GM12801 (cell line): Measurements from ENCODE around the gene PLEKHM3.

Experiments used
- TF ChIP-seq, protein P1 (sequence below): IDR thresholded peaks from one replicate; pipeline ENCODE4 v1.5.1; 2011; ENCODE audit warnings: control low read depth; ENCODE audit not compliant: insufficient read length; ENCODE audit errors: extremely low read depth

The PLEKHM3 gene

DNA sequence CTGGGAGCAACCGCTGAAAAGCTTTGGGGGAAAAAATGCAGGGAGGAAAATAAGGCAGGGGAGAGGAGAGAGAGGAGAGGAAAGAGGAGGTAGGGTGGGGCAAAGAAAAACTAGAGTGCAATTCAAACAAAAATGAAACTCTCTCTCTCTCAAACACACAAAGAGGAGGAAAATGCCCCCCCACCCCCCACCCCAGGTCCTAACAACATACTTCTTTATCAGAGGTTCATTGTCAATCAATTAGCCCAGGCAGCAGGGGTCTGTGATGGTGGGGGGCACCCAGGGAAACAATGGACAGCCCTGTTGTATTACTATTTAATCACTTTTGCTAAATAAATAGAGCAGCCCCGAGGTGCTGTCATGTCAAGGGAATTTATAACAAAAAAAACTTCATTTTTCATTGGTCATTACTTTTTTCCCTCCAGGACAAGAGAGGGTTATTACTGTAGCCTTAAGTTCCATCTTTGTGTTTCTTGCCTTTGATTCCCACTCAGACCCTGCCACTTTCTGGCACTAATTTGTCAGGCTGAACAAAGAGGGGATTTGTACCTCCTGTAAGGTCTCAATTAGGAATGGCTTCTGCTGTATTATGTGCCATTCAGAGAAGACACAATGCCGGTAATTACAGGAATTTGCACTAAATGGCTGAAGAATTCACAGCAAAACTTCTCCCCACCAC lies 55.0 kb downstream of the PLEKHM3 start:
- TF ChIP-seq, protein P1, sequence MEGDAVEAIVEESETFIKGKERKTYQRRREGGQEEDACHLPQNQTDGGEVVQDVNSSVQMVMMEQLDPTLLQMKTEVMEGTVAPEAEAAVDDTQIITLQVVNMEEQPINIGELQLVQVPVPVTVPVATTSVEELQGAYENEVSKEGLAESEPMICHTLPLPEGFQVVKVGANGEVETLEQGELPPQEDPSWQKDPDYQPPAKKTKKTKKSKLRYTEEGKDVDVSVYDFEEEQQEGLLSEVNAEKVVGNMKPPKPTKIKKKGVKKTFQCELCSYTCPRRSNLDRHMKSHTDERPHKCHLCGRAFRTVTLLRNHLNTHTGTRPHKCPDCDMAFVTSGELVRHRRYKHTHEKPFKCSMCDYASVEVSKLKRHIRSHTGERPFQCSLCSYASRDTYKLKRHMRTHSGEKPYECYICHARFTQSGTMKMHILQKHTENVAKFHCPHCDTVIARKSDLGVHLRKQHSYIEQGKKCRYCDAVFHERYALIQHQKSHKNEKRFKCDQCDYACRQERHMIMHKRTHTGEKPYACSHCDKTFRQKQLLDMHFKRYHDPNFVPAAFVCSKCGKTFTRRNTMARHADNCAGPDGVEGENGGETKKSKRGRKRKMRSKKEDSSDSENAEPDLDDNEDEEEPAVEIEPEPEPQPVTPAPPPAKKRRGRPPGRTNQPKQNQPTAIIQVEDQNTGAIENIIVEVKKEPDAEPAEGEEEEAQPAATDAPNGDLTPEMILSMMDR, result no peak

DNA sequence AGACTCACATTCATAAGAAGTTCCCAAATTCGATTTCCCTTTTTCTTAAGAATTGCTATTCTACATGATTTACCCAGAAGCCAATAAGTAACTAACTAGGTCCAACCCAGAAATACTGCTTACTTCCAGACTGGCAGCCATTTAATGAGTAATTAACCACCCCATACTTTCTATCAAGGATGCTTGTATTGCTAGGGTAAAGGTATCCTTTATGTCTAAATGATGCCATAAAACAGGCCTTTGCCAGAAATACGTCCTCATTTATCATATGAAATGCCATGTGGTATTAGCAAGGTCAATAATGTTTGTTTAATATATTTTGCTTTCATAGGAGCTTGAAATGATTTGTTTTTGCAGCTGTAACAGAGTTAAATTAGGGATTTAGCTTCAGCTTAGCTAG lies 56.1 kb downstream of the PLEKHM3 start:
- TF ChIP-seq, protein P1, result no peak

DNA sequence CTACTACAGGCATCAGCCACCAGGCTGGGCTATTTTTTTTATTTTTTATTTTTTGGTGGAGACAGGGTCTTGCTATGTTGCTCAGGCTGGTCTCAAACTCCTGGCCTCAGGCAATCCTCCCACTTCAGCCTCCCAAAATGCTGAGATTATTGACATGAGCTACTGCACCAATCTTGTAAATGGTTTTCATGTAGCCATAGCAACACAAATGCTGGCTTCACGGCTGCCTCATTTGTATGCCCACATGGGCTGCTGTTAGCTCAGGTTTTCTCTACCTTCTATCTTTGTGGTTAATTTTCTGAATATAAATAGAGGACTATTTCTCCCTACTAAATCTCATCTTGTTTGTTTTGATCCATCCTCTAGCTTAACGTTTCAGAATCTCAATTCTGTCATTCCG lies 58.2 kb downstream of the PLEKHM3 start:
- TF ChIP-seq, protein P1, result no peak

DNA sequence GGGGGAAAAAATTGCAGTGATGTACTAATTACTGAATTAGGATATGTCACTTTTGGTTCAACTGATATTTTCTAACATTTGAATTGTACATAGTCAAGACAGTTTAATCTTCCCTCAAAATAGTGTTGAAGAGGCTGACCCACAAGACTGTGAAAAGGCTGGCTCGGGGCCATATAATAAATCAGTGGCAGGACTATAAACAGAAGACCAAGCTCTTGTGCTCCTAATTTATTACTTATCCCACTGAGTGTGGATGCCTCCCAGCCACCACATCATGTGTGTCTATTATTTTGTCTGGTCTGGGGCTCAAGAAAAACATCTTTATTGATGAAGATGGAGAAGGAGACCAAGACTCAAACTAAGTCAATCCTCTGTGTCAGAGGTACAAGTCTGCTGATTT lies 64.4 kb downstream of the PLEKHM3 start:
- TF ChIP-seq, protein P1, result no peak

DNA sequence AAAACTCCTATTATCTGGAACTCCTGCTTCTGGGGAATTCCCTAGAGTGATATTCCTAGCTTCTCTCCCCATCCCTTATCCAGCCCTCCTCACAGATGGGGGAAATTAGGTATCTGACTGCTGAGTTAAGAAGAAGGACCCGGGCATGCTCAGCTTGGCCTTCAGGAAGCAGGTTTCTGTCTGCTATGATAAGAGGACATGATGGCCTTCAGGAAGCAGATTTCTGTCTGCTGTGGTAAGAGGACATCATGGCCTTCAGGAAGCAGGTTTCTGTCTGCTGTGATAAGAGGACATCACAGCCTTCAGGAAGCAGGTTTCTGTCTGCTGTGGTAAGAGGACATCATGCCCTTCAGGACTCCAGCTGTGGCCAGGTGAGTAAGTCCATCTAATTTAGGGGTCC lies 65.2 kb downstream of the PLEKHM3 start:
- TF ChIP-seq, protein P1, result no peak

DNA sequence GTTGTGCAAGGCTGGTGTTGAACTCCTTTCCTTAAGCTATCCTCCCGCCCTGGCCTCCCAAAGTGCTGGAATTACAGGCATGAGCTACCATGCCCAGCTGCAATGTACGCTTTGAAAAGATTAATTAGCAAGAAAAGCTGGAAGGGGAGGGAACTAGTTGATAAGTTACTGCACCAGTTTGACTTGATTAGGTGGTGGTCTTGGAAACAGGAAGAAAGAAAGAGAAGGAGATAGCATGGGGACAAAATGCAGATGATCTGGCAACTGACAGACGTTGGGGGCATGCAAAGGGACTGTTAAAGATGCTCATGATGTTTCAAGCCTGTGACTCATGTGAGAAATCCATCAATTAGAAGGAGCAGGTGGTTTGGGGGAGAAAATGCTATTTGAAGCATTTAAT lies 68.6 kb downstream of the PLEKHM3 start:
- TF ChIP-seq, protein P1, result no peak

DNA sequence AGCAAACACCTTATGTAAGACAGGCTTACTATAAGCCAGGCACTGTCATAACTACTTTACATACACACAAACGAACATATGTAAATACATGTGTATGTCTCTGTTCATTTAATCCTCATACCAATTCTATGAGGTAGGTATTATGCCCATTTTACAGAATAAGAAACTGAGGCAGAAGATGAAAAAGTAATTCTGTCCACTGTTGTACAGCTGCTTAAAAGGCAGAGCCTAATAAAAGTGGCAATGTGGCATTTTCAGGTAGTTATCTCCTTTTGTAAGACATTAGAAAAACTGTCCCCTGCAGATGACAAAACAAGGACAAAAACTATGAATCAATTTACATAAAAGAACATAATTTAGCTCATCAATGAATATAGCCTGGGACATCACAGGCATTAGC lies 69.9 kb downstream of the PLEKHM3 start:
- TF ChIP-seq, protein P1, result no peak
